CD4-positive, alpha-beta T cell treated with Interleukin-2 at 100 ng/mL for 4 hours (primary cell): ENCODE data around the gene PKD1L1.
"Not testable (repeated sequence)": the region's sequence is repeated elsewhere in the genome, so short reads cannot be mapped to it uniquely, and the experiment has no call there.

Experiments
- DNase-seq: peaks from one replicate; pipeline ENCODE4 v3.0.0-alpha.2; 2020; ENCODE audit warnings: low spot score

The PKD1L1 gene

GRCh38 chr7:47962262-47962661 is 14.0 kb upstream of the PKD1L1 start:
- no peak for DNase-seq

DNA sequence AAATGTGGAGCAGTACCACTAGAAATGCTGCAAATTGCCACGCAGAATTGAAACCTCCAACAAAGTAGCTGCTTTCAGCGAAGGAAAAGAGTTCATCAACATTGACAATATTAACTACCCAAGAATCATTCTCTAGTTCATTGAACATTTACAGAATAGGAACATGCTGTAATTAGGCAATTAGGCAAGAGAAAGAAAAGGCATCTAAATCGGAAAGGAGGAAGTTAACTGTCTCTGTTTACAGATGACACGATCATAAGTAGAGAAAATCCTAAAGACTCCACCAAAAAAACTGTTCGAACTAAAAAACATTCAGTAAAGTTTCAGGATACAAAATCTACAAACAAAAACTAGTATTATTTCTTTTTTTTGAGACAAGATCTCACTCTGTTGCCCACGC is 8.9 kb upstream of the PKD1L1 start:
- DNase-seq: no peak

GRCh38 chr7:47956220-47956619 is 8.0 kb upstream of the PKD1L1 start:
- DNase-seq: no peak

DNA sequence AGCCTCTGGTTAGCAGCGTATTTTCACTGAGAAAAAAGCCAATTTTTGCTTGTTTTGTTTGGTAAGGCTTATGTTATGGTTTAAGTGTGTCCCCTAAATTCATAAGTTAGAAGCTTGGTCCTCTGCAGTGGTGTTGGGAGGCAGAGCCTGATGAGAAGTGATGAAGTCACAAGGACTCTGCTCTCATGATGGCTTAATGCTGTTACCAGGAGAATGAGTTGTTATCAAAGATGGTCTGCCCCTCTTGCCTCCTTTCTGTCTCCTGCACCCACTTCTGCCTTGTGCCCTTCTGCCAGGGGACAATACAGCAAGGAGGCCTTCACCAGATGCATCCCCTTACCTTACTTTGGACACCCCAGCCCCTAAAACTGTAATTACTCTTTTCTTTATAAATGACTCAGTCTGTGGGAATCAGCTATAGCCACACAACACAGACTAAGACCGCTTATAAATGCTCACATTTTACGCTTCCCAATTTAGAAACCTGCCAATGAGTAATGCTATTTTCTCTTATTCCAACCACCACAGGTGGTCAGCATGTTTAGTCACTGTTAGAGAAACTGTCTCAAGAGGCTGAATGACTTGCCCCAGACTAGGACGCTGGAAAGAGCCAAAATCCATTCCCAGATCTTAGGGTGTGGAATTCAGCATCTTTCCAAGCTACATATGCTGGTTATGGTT is 6.1 kb upstream of the PKD1L1 start:
- no peak for DNase-seq

- DNase-seq: no peak
Observed at GRCh38 chr7:47953822-47954221, 5.6 kb upstream of the PKD1L1 start.

DNA sequence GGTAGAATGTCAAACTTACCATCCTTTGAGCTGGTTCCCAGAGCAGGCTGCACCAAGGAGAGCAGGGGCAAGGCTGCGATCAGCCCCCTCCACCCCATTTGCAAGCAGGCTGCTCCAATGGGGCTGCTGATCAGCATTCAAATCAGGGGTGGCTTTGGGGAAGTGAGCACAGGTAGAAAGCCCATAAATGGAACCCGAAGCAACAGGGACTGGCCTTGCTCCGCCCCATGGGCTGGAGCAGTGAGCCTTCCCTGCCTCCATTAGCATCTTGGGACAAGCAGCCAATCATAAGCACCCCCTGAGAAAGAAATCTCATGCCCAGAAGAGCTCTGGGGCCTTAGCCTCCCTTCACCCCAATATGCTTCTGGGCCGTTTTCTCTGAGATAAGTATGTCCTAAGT is 4.0 kb upstream of the PKD1L1 start:
- DNase-seq: no peak

- DNase-seq: no peak
Observed at GRCh38 chr7:47951374-47951773, 3.1 kb upstream of the PKD1L1 start.

GRCh38 chr7:47950714-47951113 is 2.4 kb upstream of the PKD1L1 start:
- no peak for DNase-seq

GRCh38 chr7:47949703-47950102 is 1.4 kb upstream of the PKD1L1 start:
- DNase-seq: no peak

DNA sequence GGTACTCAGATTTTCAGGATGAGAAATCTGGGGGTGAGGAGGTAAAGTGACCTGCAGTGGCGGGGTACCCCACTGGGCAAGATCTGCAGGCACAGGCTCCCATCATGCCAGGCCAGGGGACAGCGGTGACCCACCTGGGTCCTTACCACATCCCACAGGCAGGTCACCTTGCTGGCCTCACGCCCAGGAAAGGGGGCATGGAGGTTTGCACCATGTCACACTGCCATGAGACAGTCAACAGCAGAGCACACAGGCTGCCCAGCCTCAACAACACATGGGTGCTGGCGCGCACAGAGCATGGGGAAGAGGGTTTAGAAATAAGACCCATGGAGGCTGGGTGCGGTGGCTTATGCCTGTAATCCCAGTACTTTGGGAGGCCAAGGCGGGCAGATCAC is 914 bp downstream of the PKD1L1 start:
- DNase-seq: no peak

- DNase-seq: no peak
Observed at GRCh38 chr7:47946581-47947354, 1.5 kb downstream of the PKD1L1 start.

DNA sequence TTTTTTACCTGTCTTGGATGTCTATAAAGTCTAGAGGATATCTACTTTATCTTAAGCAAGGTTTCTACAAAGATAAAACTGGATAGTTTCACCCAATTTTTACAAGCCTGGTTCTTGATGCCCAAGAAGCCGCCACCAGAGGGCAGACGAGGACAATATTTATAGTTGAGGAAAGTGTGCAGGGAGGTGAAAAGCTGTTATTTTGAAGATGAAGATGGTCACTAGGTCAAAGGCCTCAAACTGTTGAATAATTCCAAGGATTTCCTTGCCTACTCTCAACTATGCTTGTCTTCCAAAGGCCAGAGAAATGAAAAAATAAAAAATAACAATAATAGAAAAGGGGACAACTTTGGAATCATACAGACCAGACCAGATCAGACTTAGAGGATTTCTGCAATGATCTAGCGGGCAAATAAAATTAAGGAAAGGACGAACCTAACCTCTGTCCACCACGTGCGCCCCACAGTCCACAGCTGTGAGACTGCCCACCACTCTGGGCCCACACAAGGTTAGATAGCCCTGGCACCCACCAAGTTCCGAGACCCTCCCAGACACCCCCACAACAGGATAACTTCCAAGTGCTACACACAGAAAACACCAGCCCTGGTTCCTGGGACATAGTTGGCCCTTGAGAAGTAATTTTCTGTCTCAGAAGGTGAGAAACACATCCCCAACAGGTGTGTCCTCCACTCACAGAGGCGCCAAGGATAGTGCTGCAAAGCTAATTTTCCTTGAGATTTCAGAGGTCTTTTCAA is 2.8 kb downstream of the PKD1L1 start:
- DNase-seq: peak; percentile 71

DNA sequence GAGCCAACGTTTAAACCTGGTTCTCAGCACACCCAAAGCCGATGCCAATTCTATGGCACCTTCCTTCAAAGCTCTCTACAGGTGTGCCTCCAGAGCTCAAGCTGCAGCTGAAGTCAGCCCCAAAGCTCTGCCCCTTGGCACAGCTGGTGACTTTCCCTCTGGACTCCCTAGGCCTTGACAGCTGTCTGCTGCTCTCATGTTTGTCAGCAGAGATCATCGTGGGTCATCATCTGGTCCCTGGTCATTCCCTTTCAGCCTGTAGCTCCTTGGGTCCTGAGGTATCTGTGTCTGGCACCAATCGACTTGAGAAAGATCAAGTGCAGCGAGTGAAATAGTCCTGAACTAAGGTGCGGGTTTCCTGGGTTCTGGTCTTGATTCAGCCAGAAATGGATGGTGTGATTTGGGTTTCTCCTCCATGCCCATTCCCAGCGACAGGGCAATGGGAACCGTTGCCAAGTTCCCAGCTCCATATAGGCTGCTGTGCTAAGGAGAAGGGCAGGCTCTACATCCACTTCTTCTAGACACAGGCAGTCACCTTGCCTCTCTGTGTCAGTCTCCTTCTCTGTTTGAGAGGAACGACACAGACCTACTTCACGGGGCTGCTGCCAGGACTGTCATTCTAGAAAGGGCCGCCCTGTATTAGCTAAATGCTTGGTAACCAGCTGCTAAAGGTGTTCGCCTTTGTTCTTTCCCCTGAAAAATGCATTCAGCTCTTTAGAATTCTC is 3.6 kb downstream of the PKD1L1 start:
- no peak for DNase-seq

DNA sequence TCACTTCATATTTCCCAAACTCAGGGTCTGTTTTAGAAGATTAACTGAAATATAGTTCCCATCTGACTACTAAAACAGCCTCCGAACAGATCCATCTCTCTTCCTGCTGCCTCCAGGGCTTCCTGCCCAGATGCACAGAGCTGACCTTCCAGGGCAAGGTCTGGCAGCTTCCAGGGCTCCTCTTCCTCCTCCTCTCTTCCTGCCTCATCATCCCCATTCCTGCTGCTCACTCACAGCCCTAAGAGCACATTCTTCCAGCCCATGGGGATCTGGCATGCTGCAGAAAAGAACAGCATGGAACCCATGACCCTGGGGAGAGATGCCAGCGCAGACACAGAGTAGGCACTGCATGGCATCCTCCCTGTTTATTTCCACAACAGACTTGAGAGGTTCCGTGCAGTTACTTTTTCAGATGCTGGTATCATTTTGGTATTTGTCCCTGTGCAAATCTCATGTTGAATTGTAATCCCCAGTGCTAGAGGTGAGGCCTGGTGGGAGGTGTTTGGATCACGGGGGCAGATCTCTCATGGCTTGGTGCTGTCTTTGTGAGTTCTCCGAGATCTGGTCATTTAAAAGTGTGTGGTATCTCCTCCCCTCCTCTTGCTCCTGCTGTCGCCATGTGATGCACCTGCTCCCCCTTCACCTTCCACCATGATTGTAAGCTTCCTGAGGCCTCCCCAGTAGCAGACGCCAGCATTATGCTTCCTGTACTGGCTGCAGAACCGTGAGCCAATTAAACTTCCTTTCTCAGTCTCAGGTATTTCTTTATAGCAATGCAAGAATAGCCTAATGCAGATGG is 4.4 kb downstream of the PKD1L1 start:
- DNase-seq: no peak

GRCh38 chr7:47942651-47943050 is 5.6 kb downstream of the PKD1L1 start:
- DNase-seq: not testable (repeated sequence)

DNA sequence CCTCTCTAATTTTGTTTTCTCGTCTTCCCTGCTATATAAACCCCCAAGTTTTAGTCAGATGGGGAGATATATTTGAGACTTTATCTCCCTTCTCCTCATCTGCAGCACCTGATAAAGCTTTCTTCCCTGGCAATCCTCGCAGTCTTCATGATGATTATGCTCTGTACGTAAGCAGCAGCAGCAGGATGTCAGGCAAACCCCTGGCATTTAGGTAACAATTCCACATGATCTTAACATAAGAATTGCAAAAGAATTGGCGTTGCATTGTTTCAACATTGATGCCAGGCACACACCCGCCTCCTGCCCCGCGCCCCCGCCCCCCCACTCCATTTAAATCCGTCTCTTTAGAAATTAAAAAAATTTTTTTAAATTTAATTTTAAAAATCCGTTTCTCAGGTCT is 6.1 kb downstream of the PKD1L1 start:
- DNase-seq: no peak

DNA sequence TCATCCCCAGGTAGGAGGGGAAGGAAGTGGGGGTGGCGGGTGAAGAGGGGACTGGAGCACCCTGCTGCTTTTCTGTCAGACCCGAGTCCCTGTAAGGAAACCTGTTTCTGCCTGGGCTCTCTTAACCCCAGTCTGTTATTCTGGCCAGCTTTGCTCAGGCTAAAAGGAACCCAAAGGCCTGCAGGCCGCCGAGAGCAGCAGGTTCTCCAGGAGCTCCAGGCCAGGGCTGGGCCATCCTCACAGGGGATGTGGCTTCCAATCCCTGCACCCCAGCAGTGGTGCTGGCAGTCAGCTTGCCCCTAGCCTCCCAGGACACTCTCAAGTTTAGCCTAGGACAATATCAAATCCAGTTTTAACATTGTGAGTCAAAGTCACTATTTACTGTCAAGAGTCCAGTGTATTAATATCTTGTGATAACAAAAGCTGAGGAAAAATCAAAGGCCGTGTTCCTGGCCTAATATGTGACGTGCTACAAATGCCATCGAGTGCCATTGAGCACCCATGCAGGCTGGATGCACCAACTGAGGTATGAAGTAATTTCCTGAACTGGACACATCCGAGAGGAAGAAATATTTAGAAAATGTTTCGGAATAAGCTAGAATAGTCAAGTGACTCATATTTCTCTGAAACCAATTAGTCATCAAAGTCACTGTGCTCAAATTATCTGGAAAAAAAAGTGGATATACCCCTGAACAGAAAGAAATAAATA is 7.0 kb downstream of the PKD1L1 start:
- no peak for DNase-seq

GRCh38 chr7:47940088-47941013 is 7.9 kb downstream of the PKD1L1 start:
- DNase-seq: no peak

DNA sequence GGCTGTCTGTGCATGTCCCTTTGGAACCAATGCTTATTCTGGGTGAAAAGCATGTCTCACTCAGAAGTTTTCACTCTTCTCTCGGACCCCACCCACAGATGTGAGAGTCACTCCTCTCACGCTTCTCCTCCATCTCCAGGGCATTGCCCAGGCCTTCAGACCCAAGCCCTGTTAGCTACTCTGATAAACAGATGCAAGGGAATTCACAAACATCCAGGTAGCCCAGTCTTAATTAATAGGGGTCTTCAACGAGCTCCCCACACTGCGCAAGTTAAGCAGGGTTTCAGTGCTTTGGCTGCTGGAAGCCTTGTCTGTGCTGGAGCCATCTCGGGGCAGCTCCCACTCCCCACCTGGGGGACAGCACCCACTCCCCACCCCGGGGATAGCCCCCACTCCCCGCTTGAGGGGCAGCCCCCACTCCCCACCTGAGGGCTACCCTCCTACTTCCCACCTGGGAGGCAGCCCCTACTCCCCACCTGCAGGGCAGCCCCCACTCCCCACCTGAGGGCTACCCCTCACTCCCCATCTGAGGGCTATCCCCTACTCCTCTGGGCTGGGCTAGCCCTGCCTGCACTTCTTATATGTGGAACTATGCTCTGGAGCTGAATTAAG is 8.7 kb downstream of the PKD1L1 start:
- DNase-seq: no peak
